Gastrocnemius medialis (tissue), 4 donors: ENCODE data around the gene CIDEB.

Source experiments
- CTCF ChIP-seq, 5 experiments: fragments of 450-650 bp in 3 of 5; fragments of 200-600 bp in 2 of 5; sonication (generic) in 2 of 5; IDR thresholded peaks in 4 of 5; conservative IDR thresholded peaks in 1 of 5; 1 replicate in 4 of 5; 2 replicates in 1 of 5; pipeline ENCODE4 v1.5.1; 2016 to 2019; ENCODE audit warnings: antibody characterized with exemption in 5 of 5, mild to moderate bottlenecking in 3 of 5, moderate library complexity in 3 of 5
- POLR2A ChIP-seq, 2 donors: fragments of 450-650 bp; IDR thresholded peaks; one replicate each; pipeline ENCODE4 v1.6.1; 2017; ENCODE audit warnings: antibody characterized with exemption in 2 of 2, mild to moderate bottlenecking in 2 of 2, moderate library complexity in 2 of 2

DNA sequence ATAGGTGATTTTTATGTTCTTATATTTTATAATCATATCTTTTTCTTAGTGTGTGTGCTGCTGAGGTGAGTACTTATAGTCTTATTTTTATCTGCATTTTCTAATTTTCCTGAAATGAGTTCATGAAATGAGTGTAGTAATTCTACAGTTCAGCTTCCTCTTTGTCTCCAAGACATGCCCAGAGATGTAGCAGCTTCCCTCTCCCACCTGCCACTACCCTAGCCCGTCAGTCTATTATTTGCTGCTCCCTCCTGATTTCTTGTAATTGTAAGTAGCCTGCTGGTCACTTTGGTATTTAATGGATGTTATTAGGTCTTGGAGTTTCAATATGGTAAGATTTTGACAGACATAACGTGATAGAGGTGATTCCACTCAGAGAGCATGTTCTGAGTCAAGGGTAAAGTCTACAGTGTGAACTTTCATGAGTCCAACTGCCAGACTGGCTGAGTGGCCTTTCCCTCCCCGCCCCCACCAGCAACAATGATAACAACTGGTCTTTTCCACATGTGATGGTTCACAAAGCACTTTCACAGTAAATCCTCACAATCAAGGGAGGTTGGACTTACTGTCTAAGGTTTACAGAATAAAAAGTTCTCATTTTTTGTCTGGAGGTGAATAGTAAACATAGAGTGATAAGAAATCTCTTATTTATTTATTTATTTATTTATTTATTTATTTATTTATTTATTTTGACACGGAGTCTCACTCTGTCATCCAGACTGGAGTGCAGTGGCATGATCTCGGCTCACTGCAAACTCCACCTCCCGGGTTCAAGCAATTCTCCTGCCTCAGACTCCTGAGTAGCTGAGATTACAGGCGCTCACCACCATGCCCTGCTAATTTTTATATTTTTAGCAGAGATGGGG lies 36.3 kb upstream of the CIDEB start:
- no peak for TF ChIP-seq POLR2A (IDR thresholded peaks at IDR 0.05)
- TF ChIP-seq CTCF (IDR thresholded peaks at IDR 0.05 in 4 of 5, conservative IDR thresholded peaks at IDR 0.05 in 1 of 5): no peak
